RWPE1 (cell line): ENCODE data around the gene KCNIP1.
A peak's percentile ranks its signal among the peaks of the same experiment; 100 is the strongest.

Source experiments
- CTCF ChIA-PET: fragments of 350-600 bp; sonication (Branson Sonifier 250); formaldehyde crosslinking; extraction: SDS; loops from one replicate; lab custom pipeline; 2021; lab: Yijun Ruan, JAX
- POLR2A ChIA-PET: fragments of 400-600 bp; formaldehyde crosslinking; extraction: SDS; loops from one replicate; lab custom pipeline; 2020; ENCODE audit warnings: antibody characterized with exemption; ENCODE audit not compliant: low non-redundant PET; lab: Yijun Ruan, JAX
- DNase-seq: peaks from one replicate; pipeline ENCODE4 v3.0.0; 2012; ENCODE audit warnings: low spot score
- H3K27ac ChIP-seq: fragments of 450-650 bp; 2 replicates; pipeline ENCODE4 v1.5.1; 2017
- CTCF ChIP-seq: fragments of 450-650 bp; conservative IDR thresholded peaks from 2 replicates; pipeline ENCODE4 v1.5.1; 2017; ENCODE audit warnings: low read depth, mild to moderate bottlenecking

KCNIP1 gene

GRCh38 chr5:170629566-170630175, 125.9 kb downstream of the KCNIP1 start:
- no peak for DNase-seq
- no peak overlapping the region for H3K27ac ChIP-seq
- ChIA-PET POLR2A (no interaction called here), CTCF (interaction anchor here (1.9 kb wide), 1 partner anchor 9 kb away, joined by 7 read pairs; no protein-coding TSS in a partner anchor)
- TF ChIP-seq CTCF = no peak

- H3K27ac ChIP-seq = no peak overlapping the region
- no peak for TF ChIP-seq CTCF
- POLR2A ChIA-PET = no interaction called here
- no peak for DNase-seq
- CTCF ChIA-PET = interaction anchor here (7.0 kb wide), 1 partner anchor 196 kb away, joined by 92 read pairs; no protein-coding TSS in a partner anchor
Measured at GRCh38 chr5:170630226-170630625, 126.4 kb downstream of the KCNIP1 start.

- TF ChIP-seq CTCF = no peak
Measured at GRCh38 chr5:170630711-170631141, 126.9 kb downstream of the KCNIP1 start.

GRCh38 chr5:170631466-170632195, 127.8 kb downstream of the KCNIP1 start:
- ChIA-PET CTCF (interaction anchor here (0.5 to 7.0 kb wide), 9 partner anchors 8 to 405 kb away, joined by 3 to 92 read pairs (median 3); no protein-coding TSS in a partner anchor), POLR2A (no interaction called here)
- no peak for DNase-seq
- TF ChIP-seq CTCF = no peak
- no peak overlapping the region for H3K27ac ChIP-seq

More at GRCh38 chr5:170630711-170631141, 126.9 kb downstream of the KCNIP1 start:
- POLR2A ChIA-PET = no interaction called here
- no peak overlapping the region for H3K27ac ChIP-seq
- no peak for DNase-seq
- CTCF ChIA-PET = interaction anchor here (7.0 kb wide), 1 partner anchor 196 kb away, joined by 92 read pairs; no protein-coding TSS in a partner anchor

GRCh38 chr5:170632266-170632984, 128.6 kb downstream of the KCNIP1 start:
- POLR2A ChIA-PET = no interaction called here
- CTCF ChIA-PET = interaction anchor here (0.7 to 7.0 kb wide), 12 partner anchors 8 to 406 kb away, joined by 3 to 92 read pairs (median 4); no protein-coding TSS in a partner anchor
- TF ChIP-seq CTCF = no peak
- no peak for DNase-seq
- H3K27ac ChIP-seq = peak overlapping the region; percentile 72

- peak; percentile 78 for DNase-seq
- peak; percentile 97 for TF ChIP-seq CTCF
- ChIA-PET POLR2A (no interaction called here), CTCF (interaction anchor here (0.6 to 7.0 kb wide), 13 partner anchors 9 to 598 kb away, joined by 3 to 92 read pairs (median 5); no protein-coding TSS in a partner anchor)
- H3K27ac ChIP-seq = peak overlapping the region; percentile 72
Measured at GRCh38 chr5:170632985-170633234, 129.1 kb downstream of the KCNIP1 start.
